HepG2 (cell line): ENCODE results near the gene SPG7. TPM values are rescaled to one million over a fixed set of nuclear protein-coding genes. Genes with fewer than 3 reads are reported as not detected.

Experiments
- ATAC-seq: fragments of 200-7000 bp; cut with Tn5 transposase; 3 replicates; pipeline ENCODE4 v1.9.1; 2020; ENCODE audit warnings: mild to moderate bottlenecking, moderate library complexity
- BruUV-seq: library from RNA; stranded (reverse); fragments of 400-500 nt; replicated peaks from 2 replicates; lab custom pipeline; 2021; lab: Mats Ljungman, UMichigan
- CTCF ChIA-PET: fragments of 300-600 bp; formaldehyde crosslinking; extraction: SDS; loops from one replicate; lab custom pipeline; 2021; ENCODE audit warnings: low total read pairs, inconsistent platforms, low intra/inter-chr PET ratio; lab: Yijun Ruan, JAX
- POLR2A ChIA-PET: fragments of 350-600 bp; sonication (Branson Sonifier 250); formaldehyde crosslinking; loops from one replicate; lab custom pipeline; 2020; ENCODE audit warnings: antibody characterized with exemption, inconsistent platforms; lab: Yijun Ruan, JAX
- DNase-seq: peaks from one replicate; pipeline ENCODE4 v3.0.0-alpha.2; 2015; ENCODE audit warnings: low spot score
- FAIRE-seq: peaks from 3 replicates; lab custom pipeline; 2011; peaks lifted over from hg19 to GRCh38; lab: Jason Lieb, UNC
- H2AFZ ChIP-seq: one replicate; pipeline ENCODE4 v1.6.1; 2011; ENCODE audit warnings: low read length, inconsistent platforms
- H3K27ac ChIP-seq: fragments of 300-600 bp; 3 replicates; pipeline ENCODE4 v1.8.0; 2011; ENCODE audit warnings: mixed run types, mild to moderate bottlenecking, mixed read lengths, low read length, inconsistent platforms; ENCODE audit not compliant: insufficient read depth; ENCODE audit errors: extremely low read length
- H3K27me3 ChIP-seq, 2 experiments: fragments of 200-600 bp in 1 of 2; 2 replicates in 1 of 2; 3 replicates in 1 of 2; pipeline versions ENCODE4 v1.6.0 to v1.8.0; 2011; ENCODE audit warnings: low read length in 2 of 2, mild to moderate bottlenecking in 2 of 2, moderate library complexity in 2 of 2, inconsistent platforms in 1 of 2; ENCODE audit not compliant: insufficient read depth in 2 of 2, control insufficient read depth in 1 of 2
- H3K36me3 ChIP-seq, 2 experiments: fragments of 200-600 bp in 1 of 2; replicated peaks in 1 of 2; 2 replicates in 1 of 2; 3 replicates in 1 of 2; pipeline versions ENCODE4 v1.5.1 to v1.8.0; 2011; ENCODE audit warnings: low read length in 2 of 2, inconsistent platforms in 1 of 2; ENCODE audit not compliant: insufficient read depth in 2 of 2, control insufficient read depth in 1 of 2
- H3K4me1 ChIP-seq: 2 replicates; pipeline ENCODE4 v1.5.1; 2012; ENCODE audit warnings: low read length, inconsistent platforms; ENCODE audit not compliant: insufficient read depth
- H3K4me2 ChIP-seq: 2 replicates; pipeline ENCODE4 v1.6.0; 2011; ENCODE audit warnings: low read depth, low read length, inconsistent platforms
- H3K4me3 ChIP-seq, 3 experiments: fragments of 200-600 bp in 1 of 3; sonication (generic), shearing (Covaris generic) in 1 of 3; replicated peaks in 1 of 3; 2 replicates each; pipeline ENCODE4 v1.5.1; 2011 to 2016; ENCODE audit warnings: low read length in 3 of 3, inconsistent platforms in 2 of 3, low read depth in 2 of 3, mild to moderate bottlenecking in 2 of 3, control low read depth in 1 of 3, mixed read lengths in 1 of 3; ENCODE audit not compliant: insufficient read depth in 1 of 3
- H3K79me2 ChIP-seq: one replicate; pipeline ENCODE4 v1.6.1; 2011; ENCODE audit warnings: low read length, inconsistent platforms; ENCODE audit not compliant: insufficient read depth
- H3K9ac ChIP-seq: 2 replicates; pipeline ENCODE4 v1.6.0; 2011; ENCODE audit warnings: mild to moderate bottlenecking, low read depth, low read length, inconsistent platforms; ENCODE audit not compliant: insufficient read depth
- H3K9me3 ChIP-seq: 2 replicates; pipeline ENCODE4 v1.5.1; 2012; ENCODE audit warnings: mild to moderate bottlenecking, low read length
- H4K20me1 ChIP-seq: 2 replicates; pipeline ENCODE4 v1.6.0; 2011; ENCODE audit warnings: inconsistent platforms, mild to moderate bottlenecking, low read length, moderate library complexity; ENCODE audit not compliant: insufficient read depth
- NR3C1 ChIP-seq: sonication (generic); formaldehyde crosslinking; IDR thresholded peaks from 2 replicates; pipeline ENCODE4 v1.4.0; 2020; ENCODE audit warnings: missing genetic modification reagents
- PAXIP1 ChIP-seq: sonication (generic); formaldehyde crosslinking; conservative IDR thresholded peaks from 2 replicates; pipeline ENCODE4 v1.4.0; 2020; ENCODE audit warnings: mild to moderate bottlenecking, missing genetic modification reagents, moderate library complexity
- POLR2AphosphoS5 ChIP-seq: IDR thresholded peaks from 2 replicates; pipeline ENCODE4 v1.6.1; 2012; ENCODE audit warnings: low read depth, low read length
- ZHX1 ChIP-seq: sonication (generic); formaldehyde crosslinking; IDR thresholded peaks from 2 replicates; pipeline ENCODE4 v1.8.1; 2022; ENCODE audit warnings: low read depth, mild to moderate bottlenecking, missing genetic modification reagents
- ZNF672 ChIP-seq: sonication (generic); formaldehyde crosslinking; IDR thresholded peaks from 2 replicates; pipeline ENCODE4 v1.8.1; 2022; ENCODE audit warnings: missing genetic modification reagents
- ZNF747 ChIP-seq: sonication (generic); formaldehyde crosslinking; IDR thresholded peaks from 2 replicates; pipeline ENCODE4 v1.8.1; 2023; ENCODE audit warnings: missing genetic modification reagents, mild to moderate bottlenecking, borderline replicate concordance
- ZNF792 ChIP-seq: IDR thresholded peaks from 2 replicates; pipeline ENCODE4 v1.6.1; 2016
- WGBS: methylation state at CpG from one replicate; pipeline ENCODE4 v1.1.6; 2017; ENCODE audit warnings: low lambda C conversion rate; 5-methylcytosine and 5-hydroxymethylcytosine counted together
- in situ Hi-C: cut with HindIII; loops from 2 replicates; pipeline ENCODE4 v1.10.0; 2017; ENCODE audit warnings: low pct_unique_long_range_greater_than_20kb; ENCODE audit not compliant: extremely low pct_ligation_motif_present
- intact Hi-C: fragments of 100-400 bp; cut with micrococcal nuclease; formaldehyde crosslinking; loops from one replicate; pipeline ENCODE4 v1.10.0; 2022; ENCODE audit not compliant: unreplicated experiment
- polyA plus RNA-seq, 8 experiments: library from polyadenylated mRNA; depleted of rRNA in 3 of 8; stranded (reverse) in 7 of 8; unstranded in 1 of 8; fragments of >200 nt; fragmentation: Illumina TruSeq in 4 of 8; extraction: Trizol in 4 of 8; gene quantifications; 2 replicates each; pipeline versions ENCODE4 v1.2.1 to v1.2.3, GENCODE V29; 2011 to 2016; ENCODE audit warnings: low read depth in 4 of 8, missing spikeins in 1 of 8, mixed read lengths in 1 of 8; ENCODE audit not compliant: insufficient read depth in 1 of 8
- total RNA-seq, 5 experiments: library from RNA; depleted of rRNA; stranded (reverse); fragments of >200 nt; fragmentation: Illumina TruSeq; extraction: Trizol; gene quantifications; 2 replicates each; pipeline ENCODE4 v1.2.3, GENCODE V29; 2016; ENCODE audit warnings: low read depth in 1 of 5

SPG7 gene
- total and polyA plus RNA-seq, 2 of the 13 experiments (the other 11 are each of a cell fraction or from before 2014, with no cell fraction given), result 66.0 to 136 TPM

GRCh38 chr16:89561884-89562599 lies 53.8 kb downstream of the SPG7 start (continued):
- 0 out of 2 replicates have a peak, but pooled peaks have one; percentile 30 for TF ChIP-seq ZNF747 (CRISPR knock-in tag)
- 0 out of 2 replicates have a peak, but pooled peaks have one; percentile 2 for TF ChIP-seq ZNF672 (CRISPR knock-in tag)
- peak; percentile 24; the same call in 1 of the 2 replicates for TF ChIP-seq PAXIP1 (CRISPR knock-in tag)

DNA sequence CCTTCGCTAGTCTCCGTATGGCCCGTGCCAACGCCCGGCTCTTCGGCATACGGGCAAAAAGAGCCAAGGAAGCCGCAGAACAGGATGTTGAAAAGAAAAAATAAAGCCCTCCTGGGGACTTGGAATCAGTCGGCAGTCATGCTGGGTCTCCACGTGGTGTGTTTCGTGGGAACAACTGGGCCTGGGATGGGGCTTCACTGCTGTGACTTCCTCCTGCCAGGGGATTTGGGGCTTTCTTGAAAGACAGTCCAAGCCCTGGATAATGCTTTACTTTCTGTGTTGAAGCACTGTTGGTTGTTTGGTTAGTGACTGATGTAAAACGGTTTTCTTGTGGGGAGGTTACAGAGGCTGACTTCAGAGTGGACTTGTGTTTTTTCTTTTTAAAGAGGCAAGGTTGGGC lies 54.7 kb downstream of the SPG7 start:
- Histone ChIP-seq H3K9ac (peak overlapping the region; percentile 2; the same call in 1 of the 2 replicates), H2AFZ (no peak overlapping the region), H3K27me3 (0 out of 5 replicates have a peak, but pooled peaks cover 0 to 2% of the 10 kb centered on the region in 2 experiments), H3K4me3 (peak overlapping the region in 1 of 3 experiments; percentile 97; a peak in 1 of 6 replicates), H3K9me3 (no peaks in the 10 kb centered on the region), H3K27ac (no peak overlapping the region), H3K36me3 (peaks cover 23 to 35% of the 10 kb centered on the region in 2 experiments), H4K20me1 (peaks cover 60% of the 10 kb centered on the region), H3K4me1 (peaks cover 66% of the 10 kb centered on the region), H3K4me2 (peak overlapping the region; percentile 97), H3K79me2 (peaks cover 25% of the 10 kb centered on the region)
- ChIA-PET POLR2A (interaction anchor here (1.0 to 2.4 kb wide), 5 partner anchors 9 to 55 kb away, joined by 5 to 16 read pairs (median 8); partner anchors contain the start of gene SPG7), CTCF (no interaction called here)
- FAIRE-seq, result no peak
- DNase-seq, result no peak
- no peak for ATAC-seq
- intact Hi-C loops (no loop called here), in situ Hi-C loops (no loop called here)
- 89% methylated on average over 12 of the region's 12 CpGs for WGBS
- no peak for TF ChIP-seq ZNF792 (CRISPR knock-in tag)
- 0 out of 2 replicates have a peak, but pooled peaks have one; percentile 7 for TF ChIP-seq ZHX1
- peak; percentile 46; the same call in 1 of the 2 replicates for TF ChIP-seq POLR2AphosphoS5
- no peak for TF ChIP-seq NR3C1 (CRISPR knock-in tag)
- no TSS peak for BruUV-seq
